GM21390 (cell line): Measurements from ENCODE around the gene STON2.
"Not testable (repeated sequence)": the region's sequence is repeated elsewhere in the genome, so short reads cannot be mapped to it uniquely, and the experiment has no call there.

Source experiments
- ATAC-seq: cut with Tn5 transposase; IDR thresholded peaks from one replicate; pipeline ENCODE4 v1.9.1; 2021; ENCODE audit not compliant: unreplicated experiment

Gene STON2, protein sequence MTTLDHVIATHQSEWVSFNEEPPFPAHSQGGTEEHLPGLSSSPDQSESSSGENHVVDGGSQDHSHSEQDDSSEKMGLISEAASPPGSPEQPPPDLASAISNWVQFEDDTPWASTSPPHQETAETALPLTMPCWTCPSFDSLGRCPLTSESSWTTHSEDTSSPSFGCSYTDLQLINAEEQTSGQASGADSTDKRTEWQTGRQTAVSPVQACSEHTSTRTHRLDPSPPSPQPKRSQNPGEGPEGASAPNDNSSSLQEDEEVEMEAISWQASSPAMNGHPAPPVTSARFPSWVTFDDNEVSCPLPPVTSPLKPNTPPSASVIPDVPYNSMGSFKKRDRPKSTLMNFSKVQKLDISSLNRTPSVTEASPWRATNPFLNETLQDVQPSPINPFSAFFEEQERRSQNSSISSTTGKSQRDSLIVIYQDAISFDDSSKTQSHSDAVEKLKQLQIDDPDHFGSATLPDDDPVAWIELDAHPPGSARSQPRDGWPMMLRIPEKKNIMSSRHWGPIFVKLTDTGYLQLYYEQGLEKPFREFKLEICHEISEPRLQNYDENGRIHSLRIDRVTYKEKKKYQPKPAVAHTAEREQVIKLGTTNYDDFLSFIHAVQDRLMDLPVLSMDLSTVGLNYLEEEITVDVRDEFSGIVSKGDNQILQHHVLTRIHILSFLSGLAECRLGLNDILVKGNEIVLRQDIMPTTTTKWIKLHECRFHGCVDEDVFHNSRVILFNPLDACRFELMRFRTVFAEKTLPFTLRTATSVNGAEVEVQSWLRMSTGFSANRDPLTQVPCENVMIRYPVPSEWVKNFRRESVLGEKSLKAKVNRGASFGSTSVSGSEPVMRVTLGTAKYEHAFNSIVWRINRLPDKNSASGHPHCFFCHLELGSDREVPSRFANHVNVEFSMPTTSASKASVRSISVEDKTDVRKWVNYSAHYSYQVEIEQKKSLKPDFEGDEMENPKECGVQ

DNA sequence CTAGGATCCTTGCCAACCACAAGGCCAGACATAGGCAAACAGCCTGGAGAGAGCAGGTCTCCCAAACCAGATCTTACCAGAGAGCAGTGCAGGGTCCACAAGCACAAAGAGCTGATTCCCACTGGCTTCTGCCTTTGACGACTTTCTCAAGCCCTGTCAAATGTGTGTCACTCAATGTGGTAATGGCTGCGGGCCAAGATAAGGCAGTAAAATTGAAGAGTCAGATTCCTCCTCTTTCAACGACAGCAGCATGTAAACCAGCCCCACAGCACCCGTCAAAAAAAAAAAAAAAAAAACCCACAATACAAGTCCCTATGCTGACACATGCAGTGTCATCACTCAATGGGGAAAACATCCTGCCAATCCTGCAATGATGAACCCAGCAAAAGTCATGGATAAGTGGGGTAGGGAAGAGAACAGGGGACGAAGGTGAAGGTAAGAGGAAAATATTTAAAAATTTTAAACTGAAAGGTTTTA, at the start of gene STON2:
STON2 (minus strand) TSS at position 123 of the 477 bp plus-strand sequence. CDS start 1,942 bp downstream, outside the sequence.
- no peak for ATAC-seq

DNA sequence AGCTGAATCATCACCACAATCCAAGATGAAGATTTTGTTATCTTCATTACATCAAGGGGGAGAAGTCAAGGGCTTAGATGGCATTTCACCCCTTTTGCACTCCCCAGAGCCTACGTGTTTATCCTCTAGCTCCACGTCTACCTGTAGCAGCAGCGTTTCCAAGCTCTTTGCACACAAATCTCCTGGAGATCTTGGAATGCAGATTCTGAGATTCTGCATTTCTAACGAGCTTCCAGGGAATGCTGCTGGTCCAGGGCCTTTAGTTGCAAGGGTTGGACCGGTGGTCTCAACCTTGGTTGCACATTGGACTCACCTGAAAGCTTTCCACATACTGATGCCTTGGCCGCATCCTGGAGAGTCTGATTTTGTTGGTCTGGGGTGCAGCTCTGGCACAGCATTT, 49.5 kb upstream of the STON2 start:
- no peak for ATAC-seq

DNA sequence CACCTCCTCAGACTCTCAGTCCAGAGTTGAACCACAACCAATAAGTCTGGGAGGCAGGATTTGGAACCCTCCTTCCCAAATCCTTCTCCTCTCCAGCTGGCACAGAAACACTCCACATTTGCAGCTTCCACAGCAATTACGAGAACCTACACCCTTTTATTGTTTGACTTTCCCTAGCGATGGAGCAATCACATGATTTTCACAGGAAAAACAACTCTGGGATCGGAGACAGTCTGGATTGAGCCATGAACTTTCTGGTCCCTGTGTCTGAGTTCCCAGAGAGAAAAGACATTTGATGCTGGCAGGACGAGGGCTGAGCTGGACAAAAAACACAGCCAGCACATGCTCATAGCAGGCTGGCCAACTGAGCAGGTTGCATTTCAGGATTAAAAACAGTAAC, 49.0 kb upstream of the STON2 start:
- no peak for ATAC-seq

DNA sequence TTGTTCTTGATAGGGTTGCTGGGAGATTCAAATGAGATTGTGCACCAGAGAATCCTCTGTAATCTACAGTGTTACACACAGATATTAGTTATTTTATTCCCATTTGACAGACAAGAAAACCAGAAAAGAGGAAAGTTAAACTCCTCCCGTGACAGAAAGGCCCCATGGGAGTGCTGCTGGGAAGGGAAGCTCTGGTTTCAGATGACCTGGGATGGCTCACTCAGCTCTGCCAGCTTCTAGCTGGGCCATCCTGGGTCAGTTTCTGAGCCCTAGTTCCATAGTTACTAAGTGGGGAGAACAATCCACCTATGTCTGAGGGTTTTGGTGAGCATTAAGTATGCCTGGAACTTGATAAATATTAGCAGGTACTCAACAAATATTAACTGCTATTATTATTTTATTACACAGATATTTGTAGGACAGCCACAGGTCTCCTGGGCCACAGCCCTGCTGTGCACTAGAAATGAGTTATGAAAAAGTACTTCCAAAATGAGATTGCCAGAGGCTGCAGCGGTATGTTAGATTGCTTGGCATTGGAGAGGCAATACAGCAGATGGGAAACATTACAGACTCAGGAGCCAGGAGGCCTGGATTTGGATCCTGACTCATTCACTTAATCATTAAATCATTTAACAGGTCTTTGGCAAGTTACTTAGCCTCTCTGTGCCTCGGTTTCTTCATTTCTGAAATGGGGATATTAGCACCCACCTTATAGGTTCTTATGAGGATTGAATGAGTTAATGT, 47.1 kb upstream of the STON2 start:
- no peak for ATAC-seq

DNA sequence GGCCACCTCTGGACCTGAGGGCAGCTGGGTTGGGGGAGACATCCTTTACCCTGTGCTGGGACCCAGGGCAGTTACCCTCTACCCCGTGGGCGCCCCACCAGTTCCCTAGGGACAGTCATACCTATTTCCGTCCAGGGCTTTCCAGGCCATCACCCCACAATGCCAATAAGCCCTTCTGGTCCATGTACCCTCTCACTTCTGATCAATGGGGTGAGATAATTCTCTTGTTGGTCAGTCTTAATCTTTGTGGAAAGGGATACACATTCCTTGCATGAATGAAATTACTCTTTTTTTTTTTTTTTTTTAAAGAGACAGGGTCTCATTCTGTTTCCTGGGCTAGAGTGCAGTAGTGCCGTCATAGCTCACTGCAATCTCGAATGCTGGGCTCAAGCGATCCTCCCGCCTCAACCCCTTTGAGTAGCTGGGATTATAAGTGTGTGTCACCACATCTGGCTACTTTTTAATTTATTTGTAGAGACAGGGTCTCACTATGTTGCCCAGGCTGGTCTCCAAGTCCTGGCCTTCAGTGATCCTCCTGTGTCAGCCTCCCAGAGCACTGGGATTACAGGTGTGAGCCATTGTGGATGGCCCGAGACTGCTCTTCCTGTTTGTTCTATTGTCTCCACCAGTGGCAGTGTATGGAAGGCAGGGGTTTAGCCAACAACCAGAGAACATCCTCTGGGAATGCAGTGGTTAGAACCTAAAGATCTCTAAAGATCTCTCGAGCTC, 46.3 kb upstream of the STON2 start:
- no peak for ATAC-seq

DNA sequence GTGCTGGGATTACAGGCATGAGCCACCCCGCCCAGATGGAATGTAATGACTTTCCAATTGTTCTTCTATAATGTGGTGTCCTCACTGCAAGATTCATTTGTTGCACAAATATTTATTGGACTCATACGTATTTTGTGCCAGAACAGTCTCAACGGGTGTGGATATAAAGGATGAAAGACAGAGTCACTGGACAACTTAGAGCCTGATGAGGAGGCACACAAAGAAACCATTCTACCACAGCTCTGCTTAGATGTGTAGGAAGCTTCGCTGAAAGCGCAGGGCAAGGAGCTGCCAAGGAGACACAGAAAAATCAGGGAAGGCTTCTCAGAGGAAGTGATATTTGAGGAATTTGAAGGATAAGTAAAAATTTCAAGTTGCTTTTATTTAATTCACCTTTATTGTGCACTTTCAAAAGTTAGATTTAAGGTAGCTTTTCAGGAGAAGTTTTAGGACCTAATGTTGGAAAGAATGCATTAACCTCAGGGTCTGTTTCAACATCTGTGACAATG, 41.6 kb upstream of the STON2 start:
- ATAC-seq: no peak

DNA sequence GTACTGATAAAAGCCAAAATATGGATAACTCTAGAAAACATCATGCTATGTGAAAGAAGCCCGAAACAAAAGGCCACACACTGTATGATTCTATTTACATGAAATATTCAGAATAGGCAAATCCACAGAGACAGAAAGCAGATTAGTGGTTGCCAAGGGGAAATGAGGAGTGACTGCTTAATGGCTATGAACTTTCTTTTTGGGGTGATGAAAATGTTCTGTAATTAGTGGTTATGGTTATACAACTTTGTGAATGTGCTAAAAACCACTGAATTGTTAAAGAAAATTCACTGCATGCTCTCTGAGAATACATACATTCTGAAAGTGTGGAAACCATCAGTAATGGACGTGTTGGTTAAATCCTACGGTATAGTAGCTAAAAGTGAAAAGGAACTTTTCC, 39.9 kb upstream of the STON2 start:
- no peak for ATAC-seq

DNA sequence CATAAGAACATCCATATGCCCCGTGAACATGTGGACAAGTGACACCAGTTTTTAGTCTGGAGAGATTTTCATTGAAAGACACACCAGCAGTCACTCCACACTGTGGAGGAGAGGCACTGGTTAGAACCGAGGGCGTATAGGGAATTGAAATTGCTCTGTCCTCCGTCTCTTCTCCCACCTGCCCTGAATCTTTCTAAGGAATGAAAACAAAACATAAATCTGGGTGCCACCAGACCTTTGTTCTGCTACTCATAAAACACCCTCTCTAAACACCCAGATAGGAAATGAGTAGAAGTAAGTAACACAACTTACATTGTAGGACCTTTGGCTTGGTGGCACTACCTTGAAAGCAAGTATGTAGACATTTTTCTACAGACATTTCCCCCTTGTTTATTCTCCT, 37.1 kb upstream of the STON2 start:
- no peak for ATAC-seq

DNA sequence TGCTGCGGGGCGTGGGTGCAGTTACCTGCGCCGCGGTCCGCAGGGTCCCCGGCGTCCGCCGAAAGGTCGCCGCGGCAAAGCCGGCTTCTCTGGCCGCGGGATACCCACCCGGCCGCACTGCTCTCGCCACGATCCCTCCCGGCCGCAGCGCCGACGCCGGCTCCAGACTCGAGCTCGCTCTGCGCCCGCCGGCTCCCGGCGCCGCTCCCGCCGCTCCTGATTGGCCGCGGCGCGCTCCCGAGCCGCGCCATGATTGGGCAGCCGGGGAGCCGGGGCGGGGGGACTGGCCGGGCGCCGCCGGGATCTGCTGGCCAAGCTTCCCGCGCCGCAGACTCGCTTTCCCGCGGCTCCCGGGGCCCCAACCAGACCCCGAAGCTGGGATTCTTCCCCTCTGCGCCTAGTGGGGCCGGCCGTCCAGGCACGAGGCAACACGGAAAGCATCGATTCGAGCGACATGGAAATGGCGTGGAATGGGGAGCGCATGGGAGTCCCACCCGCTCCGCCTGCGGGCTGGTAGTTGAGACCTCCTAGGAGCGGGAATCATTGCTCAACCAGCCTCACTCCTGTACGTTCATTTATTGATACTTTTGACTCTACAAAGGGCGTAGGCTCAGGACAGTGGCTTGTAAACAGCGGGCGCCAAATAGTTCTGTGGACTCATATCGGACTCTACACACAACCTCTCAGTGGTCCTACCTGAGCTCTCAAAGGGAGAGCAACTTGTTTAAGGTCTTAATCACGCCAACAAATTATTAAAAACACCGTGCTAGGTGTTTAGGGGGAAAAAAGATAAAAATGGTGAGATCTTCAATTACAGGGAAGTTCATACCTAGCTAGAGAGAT, 36.4 kb upstream of the STON2 start:
- ATAC-seq: peak; percentile 85

DNA sequence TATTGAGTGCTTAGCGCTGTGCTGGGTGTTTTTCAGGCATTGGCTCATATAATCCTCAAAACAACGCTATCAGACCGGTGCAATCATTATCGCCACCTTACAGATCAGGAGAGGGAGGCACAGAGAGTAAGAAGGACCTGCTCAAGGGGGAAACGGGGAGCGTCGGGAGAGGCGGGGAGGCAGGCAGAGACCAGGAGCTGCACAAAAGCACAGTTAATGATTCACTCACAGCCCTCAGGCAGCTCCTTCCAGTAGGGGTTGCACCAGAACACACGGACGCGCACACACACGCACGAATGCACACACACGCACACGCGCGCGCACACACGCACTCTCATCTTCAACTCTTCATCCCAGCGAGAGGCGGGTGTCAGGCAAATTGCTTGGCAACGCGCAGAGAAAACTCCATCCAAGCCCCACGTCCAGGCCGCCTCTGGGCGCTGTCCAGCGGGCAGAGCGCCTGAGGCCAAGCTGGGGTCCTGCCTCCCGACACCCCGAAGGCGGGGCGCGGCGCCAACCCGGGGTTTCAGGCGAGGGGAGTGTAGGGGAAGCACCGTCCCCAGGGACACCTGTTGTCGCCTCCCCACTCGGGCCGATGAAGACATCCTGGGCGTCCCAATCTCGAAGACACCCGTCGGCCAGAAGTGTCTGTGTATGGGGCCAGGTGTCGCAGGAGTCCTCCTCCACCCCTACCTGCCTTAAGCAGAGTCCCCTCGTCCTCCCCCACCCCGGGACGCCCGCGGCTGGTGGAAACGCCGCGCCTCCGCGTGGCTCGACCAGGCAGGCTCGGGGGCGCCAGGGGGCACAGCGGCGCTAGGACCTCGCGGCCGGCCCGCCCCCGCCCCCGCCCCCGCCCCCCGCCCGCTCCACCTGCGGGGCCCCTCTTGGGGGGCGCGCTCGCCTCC, 35.5 kb upstream of the STON2 start:
- peak; percentile 40 for ATAC-seq

DNA sequence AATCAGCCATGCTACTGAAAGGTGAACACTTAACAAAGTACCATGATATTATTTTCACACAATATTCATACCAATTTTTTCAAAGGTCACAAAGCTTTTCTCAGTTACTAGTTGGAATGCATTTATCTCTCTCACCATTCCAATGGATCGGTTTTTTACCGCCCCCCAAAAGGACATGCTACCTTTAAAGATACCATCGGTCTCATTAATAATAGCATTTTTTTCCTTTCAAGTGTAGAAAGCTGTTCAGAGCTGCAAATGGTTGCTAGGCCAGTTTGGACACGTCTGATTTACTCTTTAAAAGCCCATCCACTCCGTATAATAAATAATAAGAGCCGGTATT, 34.9 kb upstream of the STON2 start:
- no peak for ATAC-seq

DNA sequence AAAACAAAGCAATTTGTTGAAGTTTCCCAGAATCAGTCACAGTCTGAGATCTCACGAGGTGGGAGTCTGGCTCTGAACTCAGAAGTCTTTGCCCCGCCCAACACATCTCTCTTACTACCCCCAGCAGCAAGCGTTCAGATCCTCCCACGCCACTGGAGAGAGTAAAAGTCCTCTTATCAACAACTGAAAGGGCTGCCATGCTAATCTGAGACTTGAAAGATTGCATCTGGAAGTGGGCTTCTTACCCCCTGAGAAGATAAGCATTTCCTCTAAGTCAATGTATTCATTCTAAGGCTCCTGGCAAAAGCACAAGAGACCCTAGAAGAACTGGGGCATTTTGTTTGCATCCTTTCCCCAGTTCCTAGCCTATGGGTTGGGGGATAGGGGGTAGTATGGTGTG, 34.1 kb upstream of the STON2 start:
- ATAC-seq: no peak

DNA sequence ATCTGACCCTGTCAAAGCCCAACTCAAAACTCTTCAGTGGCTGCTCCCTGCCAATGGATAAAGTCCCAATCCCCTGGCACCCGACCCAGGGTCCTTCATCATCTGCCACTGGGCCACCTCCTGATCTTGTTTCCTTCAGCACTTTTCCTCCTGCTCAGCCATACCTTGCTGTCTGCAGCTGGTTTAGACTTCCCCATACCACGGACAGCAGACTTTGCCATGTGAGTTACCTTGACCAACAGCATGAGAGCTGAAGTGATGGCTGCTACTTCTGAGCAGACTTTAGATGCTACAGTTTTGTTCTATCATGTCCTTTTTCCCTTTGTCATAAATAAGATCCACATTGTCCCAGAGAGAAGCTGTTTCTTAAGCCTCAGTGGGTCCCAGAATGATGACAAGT, 33.3 kb upstream of the STON2 start:
- no peak for ATAC-seq

DNA sequence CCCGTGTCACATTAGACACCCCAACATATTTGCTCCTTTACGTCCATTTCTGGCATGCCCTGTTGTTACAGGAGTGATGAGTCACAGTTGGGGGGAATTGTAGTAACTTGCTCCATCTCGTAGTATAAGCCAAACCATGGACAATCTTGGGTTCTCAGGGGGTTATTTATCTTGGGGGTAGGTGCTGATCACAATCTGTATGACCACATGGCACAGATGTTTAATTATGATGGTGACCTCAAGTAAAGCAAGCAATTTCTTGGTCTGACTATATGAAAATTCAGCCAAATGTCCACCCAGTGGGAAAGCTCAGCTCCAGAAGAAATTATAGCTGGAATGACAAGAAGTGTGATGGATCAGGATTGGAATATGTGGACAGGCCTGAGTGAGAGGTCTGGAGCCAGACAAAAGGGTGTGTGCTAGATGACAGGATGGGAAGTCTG, 32.1 kb upstream of the STON2 start:
- no peak for ATAC-seq

DNA sequence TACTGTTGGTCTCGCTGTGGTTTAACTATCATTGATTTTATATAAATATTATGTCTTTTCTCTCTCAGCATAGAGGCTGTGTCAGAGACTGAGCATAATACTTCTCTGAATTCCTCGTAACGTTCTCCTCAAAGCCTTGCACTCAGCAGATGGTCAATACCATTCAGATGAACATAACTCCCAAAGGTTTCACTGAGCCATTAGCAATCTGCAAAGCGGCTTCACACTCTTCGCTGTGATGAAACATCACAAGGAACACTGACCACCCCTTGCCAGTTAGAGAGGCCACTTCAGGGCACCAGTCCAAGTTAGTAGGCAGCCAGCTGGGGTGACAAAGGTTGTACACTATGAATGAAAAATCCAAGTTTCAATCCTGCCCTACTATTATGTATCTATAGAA, 30.1 kb upstream of the STON2 start:
- no peak for ATAC-seq

DNA sequence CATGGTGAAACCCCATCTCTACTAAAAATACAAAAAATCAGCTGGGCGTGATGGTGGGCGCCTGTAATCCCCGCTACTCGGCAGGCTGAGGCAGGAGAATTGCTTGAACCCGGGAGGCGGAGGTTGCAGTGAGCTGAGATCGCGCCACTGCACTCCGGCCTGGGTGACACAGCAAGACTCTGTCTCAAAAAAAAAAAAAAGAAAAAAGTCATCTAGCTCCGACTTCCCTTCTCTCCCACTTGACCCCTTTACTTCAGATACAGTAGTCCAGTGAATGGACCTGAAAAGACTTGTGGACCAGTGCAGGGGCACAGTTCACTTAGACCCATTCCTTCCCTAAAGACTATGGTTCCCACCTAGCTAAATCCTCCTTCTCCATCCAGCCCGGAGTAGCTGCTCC, 29.6 kb upstream of the STON2 start:
- ATAC-seq: not testable (repeated sequence)

DNA sequence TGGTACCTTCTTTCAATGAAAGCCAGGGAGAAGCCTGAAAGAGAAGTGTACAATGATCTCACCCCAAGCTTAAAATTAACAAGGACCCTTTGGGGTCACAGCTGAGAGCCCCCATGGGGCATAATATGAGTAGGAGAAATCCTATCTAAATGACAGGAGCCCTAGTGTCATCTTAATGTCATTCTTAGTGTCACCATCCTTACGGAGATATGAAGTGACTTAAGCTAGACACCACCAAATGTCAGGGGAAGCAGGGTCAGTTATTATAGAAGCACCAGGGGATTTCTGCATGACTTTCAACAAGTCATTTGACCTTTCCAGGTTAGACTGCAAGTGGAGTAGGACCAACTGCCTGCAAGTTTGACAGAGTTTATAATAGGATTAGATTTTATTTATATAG, 28.9 kb upstream of the STON2 start:
- no peak for ATAC-seq

DNA sequence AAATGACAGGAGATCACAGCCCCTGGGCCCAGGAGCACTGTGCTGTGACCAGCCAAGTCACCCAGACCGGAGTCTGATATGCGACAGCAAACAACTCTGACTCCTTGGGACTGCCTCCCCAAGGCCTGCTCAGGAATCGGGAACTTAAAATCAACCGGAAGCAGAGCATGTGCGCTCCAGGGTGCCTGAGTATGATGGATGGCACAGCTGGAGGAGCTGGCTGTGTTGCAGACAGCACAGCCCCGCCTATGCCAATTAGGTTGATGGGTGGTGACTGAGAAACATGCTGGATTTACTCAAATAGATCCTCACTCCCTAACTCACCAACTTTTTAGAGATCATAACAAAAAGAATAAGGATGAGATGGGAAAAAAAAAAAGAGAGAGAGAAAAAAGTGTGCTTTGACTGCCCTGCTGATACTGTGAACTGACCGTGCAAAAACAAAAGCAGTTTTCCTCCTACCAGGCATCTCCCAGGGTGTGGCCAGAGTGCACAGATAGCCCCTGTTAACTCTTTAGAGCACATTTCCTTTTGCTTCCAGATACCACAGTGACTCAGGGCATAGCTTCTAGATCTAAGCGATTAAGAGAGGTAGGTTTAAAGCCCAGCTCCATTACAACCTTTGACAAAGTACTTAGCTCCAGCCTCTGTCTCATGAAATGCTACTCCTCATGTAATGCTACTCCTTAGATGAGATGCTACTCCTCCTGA, 27.4 kb upstream of the STON2 start:
- no peak for ATAC-seq
